ENCODE data around the gene AVPR2.

GRCh38 chrX:153867139-153867538, 37.3 kb upstream of the AVPR2 start:
- TF ChIP-seq, protein P1, sequence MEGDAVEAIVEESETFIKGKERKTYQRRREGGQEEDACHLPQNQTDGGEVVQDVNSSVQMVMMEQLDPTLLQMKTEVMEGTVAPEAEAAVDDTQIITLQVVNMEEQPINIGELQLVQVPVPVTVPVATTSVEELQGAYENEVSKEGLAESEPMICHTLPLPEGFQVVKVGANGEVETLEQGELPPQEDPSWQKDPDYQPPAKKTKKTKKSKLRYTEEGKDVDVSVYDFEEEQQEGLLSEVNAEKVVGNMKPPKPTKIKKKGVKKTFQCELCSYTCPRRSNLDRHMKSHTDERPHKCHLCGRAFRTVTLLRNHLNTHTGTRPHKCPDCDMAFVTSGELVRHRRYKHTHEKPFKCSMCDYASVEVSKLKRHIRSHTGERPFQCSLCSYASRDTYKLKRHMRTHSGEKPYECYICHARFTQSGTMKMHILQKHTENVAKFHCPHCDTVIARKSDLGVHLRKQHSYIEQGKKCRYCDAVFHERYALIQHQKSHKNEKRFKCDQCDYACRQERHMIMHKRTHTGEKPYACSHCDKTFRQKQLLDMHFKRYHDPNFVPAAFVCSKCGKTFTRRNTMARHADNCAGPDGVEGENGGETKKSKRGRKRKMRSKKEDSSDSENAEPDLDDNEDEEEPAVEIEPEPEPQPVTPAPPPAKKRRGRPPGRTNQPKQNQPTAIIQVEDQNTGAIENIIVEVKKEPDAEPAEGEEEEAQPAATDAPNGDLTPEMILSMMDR (IDR thresholded peaks at IDR 0.05), result no peak
- no peak for TF ChIP-seq POLR2AphosphoS5 (IDR thresholded peaks at IDR 0.05)
- TF ChIP-seq EP300 (IDR thresholded peaks at IDR 0.05), result no peak
- no peak for TF ChIP-seq POLR2A (IDR thresholded peaks at IDR 0.05)

Data from upper lobe of left lung (tissue), 4 donors.